ENCODE results near the gene CD38. TPM values are rescaled to one million over a fixed set of nuclear protein-coding genes. Genes with fewer than 3 reads are reported as not detected.

The CD38 gene
- total and polyA plus RNA-seq, 2 donors (not counting 1 experiment from before 2014, with no cell fraction given): 0.02 TPM; not detected in 1

DNA sequence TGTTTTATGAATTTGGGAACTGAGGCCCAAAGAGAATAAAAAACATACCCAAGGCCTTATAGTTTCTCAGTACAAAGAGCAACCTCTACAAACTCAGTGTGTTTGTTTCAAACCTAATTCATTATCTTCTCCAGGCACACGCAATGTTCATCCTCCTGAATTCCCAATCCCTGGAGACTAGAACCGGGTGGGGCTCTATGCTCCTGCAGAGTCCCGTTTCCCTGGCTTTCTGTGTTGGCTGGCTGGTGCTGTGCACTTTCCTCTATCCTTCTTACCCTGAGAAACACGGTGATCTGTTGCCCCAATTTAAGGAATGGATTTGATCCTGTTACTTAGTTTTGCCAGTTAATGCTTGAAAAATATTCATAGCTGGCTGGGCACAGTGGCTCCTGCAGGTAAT is 96.5 kb downstream of the CD38 start:
- H3K27me3 ChIP-seq (ENCODE audit: control insufficient read depth, insufficient read depth, low read length): no peaks in the 10 kb centered on the region
- H3K4me1 ChIP-seq (ENCODE audit: control insufficient read depth, extremely low read depth, insufficient read depth, low read length): no peaks in the 10 kb centered on the region
- no peak overlapping the region for H3K27ac ChIP-seq (ENCODE audit: insufficient read depth, low read length)
- no peak overlapping the region for H3K4me3 ChIP-seq (replicated peaks in 1 of 4; ENCODE audit: control extremely low read depth in 1 of 4, insufficient read depth in 1 of 4, low read depth in 3 of 4, low read length in 4 of 4)
- no peaks in the 10 kb centered on the region for H4K20me1 ChIP-seq (ENCODE audit: control insufficient read depth, extremely low read depth, insufficient read depth, low read length)
- H3K9me3 ChIP-seq (ENCODE audit: control insufficient read depth, insufficient read depth, low read depth, low read length): no peaks in the 10 kb centered on the region
- no peaks in the 10 kb centered on the region for H3K79me2 ChIP-seq (ENCODE audit: control insufficient read depth, insufficient read depth, low read length)
- no peaks in the 10 kb centered on the region for H3K36me3 ChIP-seq (ENCODE audit: control insufficient read depth, insufficient read depth, low read length)
- TF ChIP-seq, protein P1, sequence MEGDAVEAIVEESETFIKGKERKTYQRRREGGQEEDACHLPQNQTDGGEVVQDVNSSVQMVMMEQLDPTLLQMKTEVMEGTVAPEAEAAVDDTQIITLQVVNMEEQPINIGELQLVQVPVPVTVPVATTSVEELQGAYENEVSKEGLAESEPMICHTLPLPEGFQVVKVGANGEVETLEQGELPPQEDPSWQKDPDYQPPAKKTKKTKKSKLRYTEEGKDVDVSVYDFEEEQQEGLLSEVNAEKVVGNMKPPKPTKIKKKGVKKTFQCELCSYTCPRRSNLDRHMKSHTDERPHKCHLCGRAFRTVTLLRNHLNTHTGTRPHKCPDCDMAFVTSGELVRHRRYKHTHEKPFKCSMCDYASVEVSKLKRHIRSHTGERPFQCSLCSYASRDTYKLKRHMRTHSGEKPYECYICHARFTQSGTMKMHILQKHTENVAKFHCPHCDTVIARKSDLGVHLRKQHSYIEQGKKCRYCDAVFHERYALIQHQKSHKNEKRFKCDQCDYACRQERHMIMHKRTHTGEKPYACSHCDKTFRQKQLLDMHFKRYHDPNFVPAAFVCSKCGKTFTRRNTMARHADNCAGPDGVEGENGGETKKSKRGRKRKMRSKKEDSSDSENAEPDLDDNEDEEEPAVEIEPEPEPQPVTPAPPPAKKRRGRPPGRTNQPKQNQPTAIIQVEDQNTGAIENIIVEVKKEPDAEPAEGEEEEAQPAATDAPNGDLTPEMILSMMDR (conservative IDR thresholded peaks at IDR 0.05 in 1 of 2, IDR thresholded peaks at IDR 0.05 in 1 of 2; ENCODE audit: low read depth in 1 of 2, low read length in 2 of 2): no peak
- TF ChIP-seq EZH2 (IDR thresholded peaks at IDR 0.05; ENCODE audit: low read length, missing control alignments): no peak
- H3K4me2 ChIP-seq (ENCODE audit: extremely low read depth, insufficient read depth, low read length): no peak overlapping the region
- H3K9ac ChIP-seq (ENCODE audit: insufficient read depth, low read length): no peak overlapping the region
- DNase-seq (ENCODE audit: low read depth in 2 of 2): no peak
- no peak overlapping the region for H2AFZ ChIP-seq (ENCODE audit: low read length)

DNA sequence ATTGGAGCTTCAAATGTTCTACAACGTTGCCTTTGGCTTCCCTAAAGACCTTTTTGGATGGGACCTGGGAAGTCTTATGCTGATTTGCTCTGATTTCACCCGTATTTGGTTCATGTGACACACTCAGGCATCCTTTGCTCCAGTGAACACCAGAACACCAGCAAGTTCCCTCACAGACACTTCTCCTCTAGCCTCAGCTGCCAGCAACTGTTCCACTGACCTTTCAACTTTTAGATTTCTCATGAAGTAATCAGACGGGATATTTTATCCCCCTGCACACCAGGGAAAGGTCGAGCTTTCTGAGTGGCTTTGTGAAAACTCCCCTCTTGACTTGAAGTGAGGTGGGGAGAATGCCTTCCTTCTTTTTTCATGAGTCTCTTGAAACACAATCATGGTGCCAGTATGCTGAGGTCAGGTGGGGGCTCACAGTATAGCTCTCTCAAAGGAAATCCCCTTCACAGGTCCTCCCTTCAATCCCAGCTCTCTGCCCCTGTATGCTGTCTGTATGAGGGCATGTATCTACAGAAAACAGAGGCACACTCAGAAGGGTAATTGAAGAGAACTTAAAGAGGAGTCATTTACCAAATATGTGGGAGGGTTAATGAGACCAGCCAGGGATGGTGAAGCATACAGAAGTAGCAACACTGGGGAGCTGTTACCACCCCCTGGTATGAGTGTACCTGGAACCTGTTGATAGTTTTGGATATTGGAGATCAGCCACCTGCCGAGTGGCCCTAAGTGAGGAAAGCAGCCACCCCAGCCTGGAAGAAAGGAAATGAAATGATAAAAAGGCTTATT is 97.7 kb downstream of the CD38 start:
- Histone ChIP-seq H3K27ac (ENCODE audit: insufficient read depth, low read length) (no peak overlapping the region), H3K27me3 (ENCODE audit: control insufficient read depth, insufficient read depth, low read length) (peaks cover under 1% of the 10 kb centered on the region), H3K9me3 (ENCODE audit: control insufficient read depth, insufficient read depth, low read depth, low read length) (no peaks in the 10 kb centered on the region), H3K4me2 (ENCODE audit: extremely low read depth, insufficient read depth, low read length) (no peak overlapping the region), H3K4me1 (ENCODE audit: control insufficient read depth, extremely low read depth, insufficient read depth, low read length) (no peaks in the 10 kb centered on the region), H2AFZ (ENCODE audit: low read length) (no peak overlapping the region), H3K36me3 (ENCODE audit: control insufficient read depth, insufficient read depth, low read length) (no peaks in the 10 kb centered on the region), H3K4me3 (replicated peaks in 1 of 4; ENCODE audit: control extremely low read depth in 1 of 4, insufficient read depth in 1 of 4, low read depth in 3 of 4, low read length in 4 of 4) (no peak overlapping the region), H3K9ac (ENCODE audit: insufficient read depth, low read length) (no peak overlapping the region), H3K79me2 (ENCODE audit: control insufficient read depth, insufficient read depth, low read length) (no peaks in the 10 kb centered on the region), H4K20me1 (ENCODE audit: control insufficient read depth, extremely low read depth, insufficient read depth, low read length) (no peaks in the 10 kb centered on the region)
- no peak for DNase-seq (ENCODE audit: low read depth in 2 of 2)
- TF ChIP-seq, protein P1 (conservative IDR thresholded peaks at IDR 0.05 in 1 of 2, IDR thresholded peaks at IDR 0.05 in 1 of 2; ENCODE audit: low read depth in 1 of 2, low read length in 2 of 2): no peak
- TF ChIP-seq EZH2 (IDR thresholded peaks at IDR 0.05; ENCODE audit: low read length, missing control alignments): no peak

DNA sequence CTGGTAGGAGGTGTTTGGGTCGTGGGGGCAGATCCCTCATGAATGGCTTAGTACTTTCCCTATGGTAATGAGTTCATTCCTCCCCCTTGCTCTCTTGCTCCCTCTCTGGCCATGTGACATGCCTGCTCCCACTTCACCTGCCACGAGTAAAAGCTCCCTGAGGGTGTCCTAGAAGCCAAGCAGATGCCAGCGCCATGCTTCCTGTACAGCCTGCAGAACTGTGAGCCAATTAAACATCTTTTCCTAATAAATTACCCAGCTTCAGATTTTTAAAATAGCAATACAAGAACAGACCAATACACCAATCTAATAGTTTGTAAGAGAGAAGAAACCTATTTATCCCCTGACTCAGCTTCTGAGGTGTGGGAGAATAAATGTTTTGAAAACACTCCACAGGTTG is 99.9 kb downstream of the CD38 start:
- Histone ChIP-seq H3K27ac (ENCODE audit: insufficient read depth, low read length) (no peak overlapping the region), H3K9me3 (ENCODE audit: control insufficient read depth, insufficient read depth, low read depth, low read length) (no peaks in the 10 kb centered on the region), H4K20me1 (ENCODE audit: control insufficient read depth, extremely low read depth, insufficient read depth, low read length) (no peaks in the 10 kb centered on the region), H3K4me2 (ENCODE audit: extremely low read depth, insufficient read depth, low read length) (no peak overlapping the region), H3K27me3 (ENCODE audit: control insufficient read depth, insufficient read depth, low read length) (peaks cover 2% of the 10 kb centered on the region), H3K4me1 (ENCODE audit: control insufficient read depth, extremely low read depth, insufficient read depth, low read length) (no peaks in the 10 kb centered on the region), H3K4me3 (replicated peaks in 1 of 4; ENCODE audit: control extremely low read depth in 1 of 4, insufficient read depth in 1 of 4, low read depth in 3 of 4, low read length in 4 of 4) (no peak overlapping the region), H3K36me3 (ENCODE audit: control insufficient read depth, insufficient read depth, low read length) (no peaks in the 10 kb centered on the region), H3K79me2 (ENCODE audit: control insufficient read depth, insufficient read depth, low read length) (no peaks in the 10 kb centered on the region), H3K9ac (ENCODE audit: insufficient read depth, low read length) (no peak overlapping the region), H2AFZ (ENCODE audit: low read length) (no peak overlapping the region)
- TF ChIP-seq, protein P1 (conservative IDR thresholded peaks at IDR 0.05 in 1 of 2, IDR thresholded peaks at IDR 0.05 in 1 of 2; ENCODE audit: low read depth in 1 of 2, low read length in 2 of 2): no peak
- TF ChIP-seq EZH2 (IDR thresholded peaks at IDR 0.05; ENCODE audit: low read length, missing control alignments): no peak
- DNase-seq (ENCODE audit: low read depth in 2 of 2): no peak

All from fibroblast of lung (primary cell).